IMR-90 (cell line): Measurements from ENCODE around the gene GRAMD2B. TPM values are rescaled to one million over a fixed set of nuclear protein-coding genes. Genes with fewer than 3 reads are reported as not detected.
"Not testable (repeated sequence)": the region's sequence is repeated elsewhere in the genome, so short reads cannot be mapped to it uniquely, and the experiment has no call there.

Experiments
- ATAC-seq: fragments of 200-7000 bp; cut with Tn5 transposase; 2 replicates; pipeline ENCODE4 v1.9.1; 2020; ENCODE audit warnings: low read depth, mild to moderate bottlenecking, moderate library complexity
- BruUV-seq: library from RNA; stranded (reverse); fragments of 400-500 nt; replicated peaks from 2 replicates; lab custom pipeline; 2021; lab: Mats Ljungman, UMichigan
- CTCF ChIA-PET: fragments of 300-600 bp; formaldehyde crosslinking; extraction: SDS; loops from one replicate; lab custom pipeline; 2021; ENCODE audit warnings: antibody characterized with exemption; lab: Yijun Ruan, JAX
- POLR2A ChIA-PET: fragments of 300-600 bp; sonication (Branson Sonifier 250); formaldehyde crosslinking; loops from one replicate; lab custom pipeline; 2022; ENCODE audit warnings: antibody characterized with exemption; ENCODE audit not compliant: unreplicated experiment; lab: Charles Lee
- DNase-seq: peaks from one replicate; pipeline ENCODE4 v3.0.0; 2013
- H2AFZ ChIP-seq: replicated peaks from 2 replicates; pipeline ENCODE3; 2013; ENCODE audit warnings: low read length, mild to moderate bottlenecking; ENCODE audit not compliant: poor library complexity
- H2AK5ac ChIP-seq: 2 replicates; pipeline ENCODE4 v1.6.1; 2013; ENCODE audit warnings: low read depth, low read length, inconsistent platforms
- H2AK9ac ChIP-seq: replicated peaks from 2 replicates; pipeline ENCODE3; 2013; ENCODE audit warnings: mild to moderate bottlenecking, low read depth, low read length, moderate library complexity; ENCODE audit not compliant: poor library complexity
- H2BK120ac ChIP-seq: 2 replicates; pipeline ENCODE4 v1.6.1; 2013; ENCODE audit warnings: low read depth, low read length, inconsistent platforms
- H2BK15ac ChIP-seq: 3 replicates; pipeline ENCODE4 v1.6.1; 2013; ENCODE audit warnings: low read depth, low read length, inconsistent platforms
- H2BK20ac ChIP-seq: 2 replicates; pipeline ENCODE4 v1.6.1; 2013; ENCODE audit warnings: low read depth, mild to moderate bottlenecking, inconsistent platforms, low read length, moderate library complexity
- H2BK5ac ChIP-seq: 2 replicates; pipeline ENCODE4 v1.6.1; 2013; ENCODE audit warnings: mild to moderate bottlenecking, low read depth, low read length, inconsistent platforms; ENCODE audit not compliant: poor library complexity, severe bottlenecking
- H3K14ac ChIP-seq: replicated peaks from 2 replicates; pipeline ENCODE4 v1.6.1; 2013; ENCODE audit warnings: low read depth, low read length, inconsistent platforms
- H3K18ac ChIP-seq: 2 replicates; pipeline ENCODE4 v1.6.1; 2013; ENCODE audit warnings: low read depth, low read length, control low read depth
- H3K23ac ChIP-seq: 2 replicates; pipeline ENCODE4 v1.6.1; 2013; ENCODE audit warnings: low read depth, low read length, inconsistent platforms
- H3K27ac ChIP-seq: 2 replicates; pipeline ENCODE4 v1.5.1; 2013; ENCODE audit warnings: mild to moderate bottlenecking, control low read depth, low read length; ENCODE audit not compliant: insufficient read depth
- H3K27me3 ChIP-seq: 2 replicates; pipeline ENCODE4 v1.6.1; 2013; ENCODE audit warnings: low read length; ENCODE audit not compliant: control insufficient read depth, insufficient read depth
- H3K36me3 ChIP-seq: 2 replicates; pipeline ENCODE4 v1.6.1; 2013; ENCODE audit warnings: low read length, mixed read lengths; ENCODE audit not compliant: control insufficient read depth, insufficient read depth
- H3K4ac ChIP-seq: 2 replicates; pipeline ENCODE4 v1.6.1; 2013; ENCODE audit warnings: low read depth, low read length, inconsistent platforms
- H3K4me1 ChIP-seq: 2 replicates; pipeline ENCODE4 v1.6.1; 2013; ENCODE audit warnings: low read length, mixed read lengths; ENCODE audit not compliant: control insufficient read depth, insufficient read depth
- H3K4me2 ChIP-seq: 2 replicates; pipeline ENCODE4 v1.6.1; 2013; ENCODE audit warnings: low read depth, mild to moderate bottlenecking, control low read depth, low read length, moderate library complexity
- H3K4me3 ChIP-seq: 2 replicates; pipeline ENCODE4 v1.5.1; 2013; ENCODE audit warnings: low read depth, mild to moderate bottlenecking, control low read depth, low read length, moderate library complexity; ENCODE audit not compliant: insufficient read depth
- H3K56ac ChIP-seq: 2 replicates; pipeline ENCODE4 v1.6.1; 2013; ENCODE audit warnings: low read length, inconsistent platforms; ENCODE audit not compliant: insufficient read depth; ENCODE audit errors: extremely low read depth
- H3K79me1 ChIP-seq, 2 experiments: 2 replicates each; pipeline ENCODE4 v1.6.1; 2013; ENCODE audit warnings: low read length in 2 of 2, inconsistent platforms in 1 of 2, low read depth in 1 of 2
- H3K9ac ChIP-seq: 2 replicates; pipeline ENCODE4 v1.6.1; 2013; ENCODE audit warnings: low read depth, low read length, control low read depth
- H3K9me1 ChIP-seq: 2 replicates; pipeline ENCODE4 v1.6.1; 2013; ENCODE audit warnings: low read length, inconsistent platforms; ENCODE audit not compliant: insufficient read depth
- H3K9me3 ChIP-seq: 2 replicates; pipeline ENCODE4 v1.6.1; 2013; ENCODE audit warnings: low read length; ENCODE audit not compliant: control insufficient read depth, insufficient read depth
- H4K20me1 ChIP-seq: 2 replicates; pipeline ENCODE4 v1.6.1; 2013; ENCODE audit warnings: low read length, inconsistent platforms; ENCODE audit not compliant: insufficient read depth
- H4K5ac ChIP-seq: 2 replicates; pipeline ENCODE4 v1.6.1; 2013; ENCODE audit warnings: mild to moderate bottlenecking, low read depth, low read length, control low read depth
- H4K8ac ChIP-seq, 2 experiments: 2 replicates each; pipeline ENCODE4 v1.6.1; 2013; ENCODE audit warnings: low read depth in 2 of 2, low read length in 2 of 2, control low read depth in 1 of 2, inconsistent platforms in 1 of 2
- H4K91ac ChIP-seq: 2 replicates; pipeline ENCODE4 v1.6.1; 2013; ENCODE audit warnings: low read depth, low read length, inconsistent platforms; ENCODE audit not compliant: insufficient read depth
- WGBS, 2 experiments: methylation state at CpG; one replicate each; pipeline versions ENCODE4 v1.1.5 to v1.1.7; 2013; ENCODE audit warnings: missing lambda C conversion rate in 2 of 2; ENCODE audit not compliant: insufficient read length in 1 of 2; ENCODE audit errors: extremely low coverage in 2 of 2; 5-methylcytosine and 5-hydroxymethylcytosine counted together
- dilution Hi-C: fragments of 300-500 bp; cut with HindIII; formaldehyde crosslinking; loops from one replicate; pipeline ENCODE4 v1.14.3; 2018; ENCODE audit warnings: low sequenced_read_pairs; ENCODE audit not compliant: unreplicated experiment
- in situ Hi-C: fragments of 300-500 bp; cut with MboI; formaldehyde crosslinking; loops from 3 replicates; pipeline ENCODE4 v1.14.3; 2019; ENCODE audit warnings: low sequenced_read_pairs, inconsistent platforms, mixed read lengths
- intact Hi-C: fragments of 100-400 bp; cut with micrococcal nuclease; formaldehyde crosslinking; loops from 2 replicates; pipeline ENCODE4 v1.10.0; 2022
- polyA plus RNA-seq, 3 experiments: library from polyadenylated mRNA; depleted of rRNA; stranded (reverse); fragments of >200 nt; gene quantifications; 2 replicates each; pipeline ENCODE4 v1.2.3, GENCODE V29; 2012; ENCODE audit warnings: low replicate concordance in 1 of 3
- total RNA-seq: library from RNA; depleted of rRNA; stranded (reverse); fragments of >200 nt; gene quantifications from 2 replicates; pipeline ENCODE4 v1.2.3, GENCODE V29; 2012

GRAMD2B gene
- total and polyA plus RNA-seq, 2 of the 4 experiments (the other 2 are of a cell fraction), result 13.9 to 20.3 TPM

DNA sequence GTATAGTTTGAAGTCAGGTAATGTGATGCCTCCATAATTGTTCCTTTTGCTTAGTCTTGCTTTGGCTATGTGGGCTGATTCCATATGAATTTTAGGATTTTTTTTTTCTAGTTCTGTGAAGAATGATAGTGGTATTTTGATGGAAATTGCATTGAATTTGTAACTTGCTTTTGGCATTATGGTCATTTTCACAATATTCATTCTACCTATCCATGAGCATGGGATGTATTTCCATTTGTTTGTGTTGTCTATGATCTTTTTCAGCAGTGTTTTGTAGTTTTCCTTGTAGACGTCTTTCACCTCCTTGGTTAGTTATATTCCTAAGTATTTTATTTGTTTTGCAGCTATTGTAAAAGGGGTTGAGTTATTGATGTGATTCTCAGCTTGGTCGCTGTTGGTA, 42.9 kb upstream of the GRAMD2B start:
- H4K91ac ChIP-seq, H3K56ac ChIP-seq, DNase-seq, H2BK15ac ChIP-seq, H3K9me1 ChIP-seq, H4K8ac ChIP-seq, H3K9ac ChIP-seq, H3K4me3 ChIP-seq, H3K27me3 ChIP-seq, H4K5ac ChIP-seq, H3K27ac ChIP-seq, H3K4ac ChIP-seq, H3K36me3 ChIP-seq, in situ Hi-C loops, intact Hi-C loops, H2BK20ac ChIP-seq, ATAC-seq, dilution Hi-C loops, CTCF ChIA-PET, H2AK9ac ChIP-seq, H4K20me1 ChIP-seq, POLR2A ChIA-PET, H2BK120ac ChIP-seq, BruUV-seq, H3K23ac ChIP-seq, H3K14ac ChIP-seq, H2AK5ac ChIP-seq, H3K79me1 ChIP-seq, H3K9me3 ChIP-seq, H2BK5ac ChIP-seq, H2AFZ ChIP-seq, H3K18ac ChIP-seq, H3K4me2 ChIP-seq: not testable (repeated sequence)
- H3K4me1 ChIP-seq, result peaks cover 18% of the 10 kb centered on the region
- 100% methylated on average over 1 of the region's 2 CpGs; no CpG with 5 or more reads in 1 of the 2 experiments for WGBS, 2 experiments
